Measurements from ENCODE around the gene ZNF32.

GRCh38 chr10:43685744-43686143, 37.1 kb upstream of the ZNF32 start:
- TF ChIP-seq CTCF (IDR thresholded peaks at IDR 0.05) (no peak), POLR2A (IDR thresholded peaks at IDR 0.05) (no peak)
